OCI-LY3 (cell line): ENCODE data around the gene SRGAP1.

ENCODE experiments used
- H2AFZ ChIP-seq: fragments of 200-600, 300-600 bp; shearing (Covaris generic); 2 replicates; pipeline ENCODE4 v1.6.0; 2014; ENCODE audit warnings: antibody characterized with exemption, low read depth, low read length
- H3K27ac ChIP-seq: fragments of 200-600, 300-600 bp; sonication (generic); 2 replicates; pipeline ENCODE4 v1.5.1; 2014; ENCODE audit warnings: mild to moderate bottlenecking, low read length, moderate library complexity, mixed read lengths
- H3K27me3 ChIP-seq: fragments of 200-600, 300-600 bp; sonication (generic); 2 replicates; pipeline ENCODE4 v1.6.1; 2014; ENCODE audit warnings: low read depth, low read length, mixed read lengths
- H3K36me3 ChIP-seq: fragments of 200-600, 300-600 bp; sonication (generic); replicated peaks from 2 replicates; pipeline ENCODE3; 2014; ENCODE audit warnings: low read depth, low read length, mixed read lengths
- H3K4me1 ChIP-seq: fragments of 300-600, 200-600 bp; sonication (generic); 2 replicates; pipeline ENCODE4 v1.6.1; 2014; ENCODE audit warnings: low read length, mixed read lengths
- H3K4me2 ChIP-seq: fragments of 200-600, 300-600 bp; sonication (generic); 2 replicates; pipeline ENCODE4 v1.6.1; 2014; ENCODE audit warnings: low read length, mixed read lengths
- H3K4me3 ChIP-seq: fragments of 300-600, 200-600 bp; sonication (generic); 2 replicates; pipeline ENCODE4 v1.5.1; 2014; ENCODE audit warnings: antibody characterized with exemption, mild to moderate bottlenecking, low read length, moderate library complexity
- H3K79me2 ChIP-seq: fragments of 300-600, 200-600 bp; shearing (Covaris generic); 2 replicates; pipeline ENCODE4 v1.6.1; 2014; ENCODE audit warnings: mild to moderate bottlenecking, low read length, mixed read lengths
- H3K9ac ChIP-seq: fragments of 300-600, 200-600 bp; shearing (Covaris generic); 2 replicates; pipeline ENCODE4 v1.6.0; 2014; ENCODE audit warnings: mild to moderate bottlenecking, low read length, moderate library complexity
- H3K9me3 ChIP-seq: fragments of 200-600, 300-600 bp; shearing (Covaris generic); 2 replicates; pipeline ENCODE4 v1.6.1; 2014; ENCODE audit warnings: low read length, mixed read lengths; ENCODE audit not compliant: insufficient read depth
- H4K20me1 ChIP-seq: fragments of 200-600, 300-600 bp; sonication (generic); 2 replicates; pipeline ENCODE4 v1.6.1; 2016; ENCODE audit warnings: low read length, mixed read lengths; ENCODE audit not compliant: insufficient read depth
- EZH2phosphoT487 ChIP-seq: fragments of 200-600 bp; shearing (Covaris generic); IDR thresholded peaks from 2 replicates; pipeline ENCODE4 v1.6.1; 2018; ENCODE audit warnings: antibody characterized with exemption, mixed run types, low read depth
- TF ChIP-seq, protein P1 (sequence below): fragments of 200-600, 300-600 bp; sonication (generic); IDR thresholded peaks from 2 replicates; pipeline ENCODE4 v1.5.1; 2014; ENCODE audit warnings: antibody characterized with exemption, low read length, low read depth

The SRGAP1 gene

DNA sequence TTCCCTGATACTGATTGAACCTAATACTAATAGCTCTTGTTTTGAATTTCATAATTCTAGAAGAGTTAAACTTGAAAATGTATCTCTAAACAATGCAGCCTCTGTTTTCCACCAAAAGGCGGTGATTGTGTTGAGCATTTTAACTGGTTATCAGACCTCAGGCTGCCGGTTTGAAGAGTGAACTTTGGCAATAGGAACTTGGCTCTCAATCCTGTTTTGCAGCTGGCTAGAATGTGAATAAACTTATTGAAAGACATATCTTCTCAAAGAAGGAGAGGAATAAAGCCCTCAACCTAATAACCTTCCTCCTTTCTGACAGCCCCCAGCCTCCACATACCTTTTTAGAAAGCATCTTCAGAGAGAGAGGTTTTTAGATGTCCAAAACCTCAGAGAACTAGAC is 105.4 kb downstream of the SRGAP1 start:
- no peaks in the 10 kb centered on the region for H3K36me3 ChIP-seq
- H3K4me3 ChIP-seq, result no peak overlapping the region
- H3K9me3 ChIP-seq, result no peaks in the 10 kb centered on the region
- no peaks in the 10 kb centered on the region for H3K79me2 ChIP-seq
- H3K27me3 ChIP-seq, result no peaks in the 10 kb centered on the region
- TF ChIP-seq EZH2phosphoT487, result no peak
- TF ChIP-seq, protein P1, sequence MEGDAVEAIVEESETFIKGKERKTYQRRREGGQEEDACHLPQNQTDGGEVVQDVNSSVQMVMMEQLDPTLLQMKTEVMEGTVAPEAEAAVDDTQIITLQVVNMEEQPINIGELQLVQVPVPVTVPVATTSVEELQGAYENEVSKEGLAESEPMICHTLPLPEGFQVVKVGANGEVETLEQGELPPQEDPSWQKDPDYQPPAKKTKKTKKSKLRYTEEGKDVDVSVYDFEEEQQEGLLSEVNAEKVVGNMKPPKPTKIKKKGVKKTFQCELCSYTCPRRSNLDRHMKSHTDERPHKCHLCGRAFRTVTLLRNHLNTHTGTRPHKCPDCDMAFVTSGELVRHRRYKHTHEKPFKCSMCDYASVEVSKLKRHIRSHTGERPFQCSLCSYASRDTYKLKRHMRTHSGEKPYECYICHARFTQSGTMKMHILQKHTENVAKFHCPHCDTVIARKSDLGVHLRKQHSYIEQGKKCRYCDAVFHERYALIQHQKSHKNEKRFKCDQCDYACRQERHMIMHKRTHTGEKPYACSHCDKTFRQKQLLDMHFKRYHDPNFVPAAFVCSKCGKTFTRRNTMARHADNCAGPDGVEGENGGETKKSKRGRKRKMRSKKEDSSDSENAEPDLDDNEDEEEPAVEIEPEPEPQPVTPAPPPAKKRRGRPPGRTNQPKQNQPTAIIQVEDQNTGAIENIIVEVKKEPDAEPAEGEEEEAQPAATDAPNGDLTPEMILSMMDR, result no peak
- no peaks in the 10 kb centered on the region for H4K20me1 ChIP-seq
- peaks cover 9% of the 10 kb centered on the region for H3K4me1 ChIP-seq
- H3K4me2 ChIP-seq, result no peak overlapping the region
- H3K9ac ChIP-seq, result no peak overlapping the region
- no peak overlapping the region for H2AFZ ChIP-seq
- H3K27ac ChIP-seq, result no peak overlapping the region

DNA sequence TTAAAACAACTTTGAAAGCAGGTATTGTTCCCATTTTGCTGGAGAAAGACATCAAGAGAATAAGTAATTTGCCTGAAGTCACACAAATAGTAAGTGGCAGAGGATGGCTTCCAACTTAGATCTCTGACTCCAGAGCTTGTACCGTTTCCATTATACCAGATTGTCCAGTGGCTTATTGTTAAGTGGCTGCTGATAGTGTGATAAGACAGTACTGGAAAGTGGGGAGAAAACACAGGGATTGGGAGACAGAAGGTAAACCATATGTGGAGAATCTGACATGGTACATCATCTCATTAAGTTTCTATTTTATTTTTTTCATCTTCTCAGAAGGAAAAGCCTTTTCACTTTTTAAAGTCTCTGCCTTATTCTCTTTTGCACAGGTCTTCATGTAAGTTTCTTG is 108.5 kb downstream of the SRGAP1 start:
- H2AFZ ChIP-seq, result no peak overlapping the region
- H3K4me3 ChIP-seq, result no peak overlapping the region
- H3K27ac ChIP-seq, result no peak overlapping the region
- H3K4me1 ChIP-seq, result peaks cover 37% of the 10 kb centered on the region
- no peaks in the 10 kb centered on the region for H3K36me3 ChIP-seq
- no peak overlapping the region for H3K9ac ChIP-seq
- H3K9me3 ChIP-seq, result no peaks in the 10 kb centered on the region
- H3K27me3 ChIP-seq, result no peaks in the 10 kb centered on the region
- TF ChIP-seq EZH2phosphoT487, result no peak
- TF ChIP-seq, protein P1, result no peak
- H3K4me2 ChIP-seq, result no peak overlapping the region
- no peaks in the 10 kb centered on the region for H3K79me2 ChIP-seq
- H4K20me1 ChIP-seq, result no peaks in the 10 kb centered on the region

DNA sequence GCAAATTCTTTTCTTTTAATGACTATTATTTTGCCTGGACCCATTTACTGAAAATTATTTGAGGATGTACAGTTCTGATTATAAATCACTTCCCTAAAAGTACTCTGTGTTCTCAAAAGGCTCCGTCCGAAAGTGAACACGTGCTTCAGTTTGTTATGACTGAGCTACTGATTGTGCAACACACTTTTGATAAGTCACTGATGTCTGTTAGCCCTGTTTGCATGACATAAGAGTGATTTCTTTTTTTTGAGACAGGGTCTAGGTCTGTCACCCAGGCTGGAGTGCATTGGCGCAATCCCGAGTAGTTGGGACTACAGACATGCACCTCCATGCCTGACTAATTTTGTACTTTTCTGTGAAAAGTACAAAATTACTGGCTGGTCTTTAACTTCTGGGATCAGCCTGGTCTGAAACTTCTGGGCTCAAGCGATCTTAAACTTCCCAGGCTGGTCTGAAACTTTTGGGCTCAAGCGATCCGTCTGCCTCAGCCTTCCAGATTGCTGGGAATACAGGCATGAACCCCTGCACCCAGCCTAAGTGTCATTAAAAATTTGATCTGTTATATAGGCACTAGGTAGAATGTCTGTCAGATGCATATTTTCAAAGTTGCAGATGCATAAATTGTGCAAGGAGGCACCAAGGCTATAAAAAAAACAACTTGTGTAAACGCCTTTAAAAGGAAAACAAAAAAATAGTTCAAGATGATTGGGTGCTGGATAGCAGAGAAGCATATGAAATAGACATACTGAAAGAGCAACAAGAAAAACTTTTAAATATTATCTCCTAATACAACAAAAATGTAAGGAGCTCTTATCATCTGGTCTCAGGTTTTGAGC is 111.5 kb downstream of the SRGAP1 start:
- H3K4me3 ChIP-seq, result peak overlapping the region; percentile 37
- no peaks in the 10 kb centered on the region for H3K27me3 ChIP-seq
- peak overlapping the region; percentile 69 for H3K4me2 ChIP-seq
- TF ChIP-seq EZH2phosphoT487, result no peak
- TF ChIP-seq, protein P1, result no peak
- H3K36me3 ChIP-seq, result no peaks in the 10 kb centered on the region
- H3K79me2 ChIP-seq, result no peaks in the 10 kb centered on the region
- no peaks in the 10 kb centered on the region for H4K20me1 ChIP-seq
- H2AFZ ChIP-seq, result no peak overlapping the region
- peak overlapping the region; percentile 46 for H3K9ac ChIP-seq
- peaks cover 64% of the 10 kb centered on the region for H3K4me1 ChIP-seq
- peak overlapping the region; percentile 86 for H3K27ac ChIP-seq
- no peaks in the 10 kb centered on the region for H3K9me3 ChIP-seq

DNA sequence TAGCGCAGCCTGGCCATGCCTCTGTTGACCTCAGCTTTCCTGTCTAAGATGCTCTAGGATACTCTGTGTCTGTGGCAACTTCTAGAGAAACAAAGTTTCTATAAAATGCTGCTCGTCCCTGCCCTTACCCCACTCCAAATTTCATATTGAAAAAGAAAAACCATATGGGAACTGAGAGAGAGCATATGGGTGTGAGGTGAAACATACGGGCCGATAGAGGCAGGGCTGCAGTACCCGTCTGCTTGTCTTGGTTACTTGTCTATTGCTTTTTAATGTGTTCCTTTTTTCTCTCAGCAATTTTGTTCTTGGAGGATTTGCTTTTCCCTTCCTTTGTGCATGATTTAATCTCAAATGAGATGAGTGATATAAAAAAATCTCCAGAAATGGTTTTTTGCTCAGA is 113.0 kb downstream of the SRGAP1 start:
- Histone ChIP-seq H2AFZ (0 out of 2 replicates have a peak overlapping the region, but pooled peaks have one; percentile 13), H3K79me2 (no peaks in the 10 kb centered on the region), H3K36me3 (no peaks in the 10 kb centered on the region), H3K27ac (peak overlapping the region; percentile 86), H3K27me3 (no peaks in the 10 kb centered on the region), H3K4me2 (peak overlapping the region; percentile 69), H3K4me3 (peak overlapping the region; percentile 8), H3K9ac (peak overlapping the region; percentile 14; the same call in 1 of the 2 replicates), H3K9me3 (no peaks in the 10 kb centered on the region), H3K4me1 (peaks cover 64% of the 10 kb centered on the region), H4K20me1 (no peaks in the 10 kb centered on the region)
- no peak for TF ChIP-seq EZH2phosphoT487
- TF ChIP-seq, protein P1, result no peak
